Stimulated activated CD4-positive, alpha-beta T cell treated with anti-CD3 and anti-CD28 coated beads, Interleukin-15, amount 100 ng/mL, for 48 hours (primary cell): ENCODE measurements around the gene MDGA2.
"Not testable (repeated sequence)": the region's sequence is repeated elsewhere in the genome, so short reads cannot be mapped to it uniquely, and the experiment has no call there.

Source experiments
- DNase-seq, 2 donors: peaks; one replicate each; pipeline ENCODE4 v3.0.0-alpha.2; 2020; ENCODE audit warnings: low read depth in 2 of 2

Gene MDGA2

DNA sequence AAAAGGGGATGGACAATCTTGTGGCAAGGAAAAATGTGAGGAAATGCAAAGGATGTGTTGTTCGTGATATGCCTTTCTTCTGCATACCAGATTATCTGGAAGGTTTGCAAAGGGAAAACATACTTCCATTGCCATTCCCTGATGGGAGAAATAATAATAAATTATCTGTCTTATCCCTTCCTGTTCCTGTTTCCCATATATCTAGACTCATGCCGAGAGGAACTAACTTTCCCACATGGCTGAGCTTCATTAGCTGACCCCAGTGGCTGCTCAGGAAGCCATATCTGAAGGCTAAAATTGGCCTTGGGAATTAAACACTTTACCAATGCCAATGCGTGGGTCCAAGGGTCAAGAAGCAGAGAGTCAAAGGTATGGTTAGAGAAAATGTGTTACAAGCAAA lies 439.8 kb downstream of the MDGA2 start:
- no peak for DNase-seq

DNA sequence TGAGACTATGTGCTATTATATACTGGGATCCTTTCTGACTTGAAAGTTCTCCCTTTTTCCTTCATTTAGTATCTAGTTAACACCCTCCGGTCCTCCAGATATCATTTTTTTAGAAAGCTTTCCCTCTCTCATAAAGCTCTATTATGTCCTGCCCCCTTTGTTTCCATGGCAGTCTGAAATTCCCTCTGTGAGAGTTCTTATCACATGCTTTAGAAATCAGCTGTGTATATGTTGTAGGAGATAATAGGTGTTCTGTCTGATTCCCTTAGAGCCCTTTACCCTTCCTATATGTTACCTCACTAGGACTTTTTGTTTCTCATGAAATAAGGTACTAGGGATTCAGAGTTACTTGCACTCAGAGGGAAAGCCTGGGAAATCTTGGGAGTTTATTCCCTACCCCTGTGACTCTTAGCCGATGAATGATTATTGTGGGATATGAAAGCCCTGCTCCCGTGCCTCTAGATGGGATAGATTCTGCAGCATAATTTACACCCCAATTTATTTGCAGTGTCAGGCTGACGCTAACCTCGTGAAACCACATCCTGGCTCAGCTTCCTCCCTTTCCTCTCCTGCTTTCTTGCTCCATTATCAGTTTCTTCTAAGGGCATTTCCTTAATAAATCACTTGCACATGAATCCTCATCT lies 448.4 kb downstream of the MDGA2 start:
- no peak for DNase-seq

DNA sequence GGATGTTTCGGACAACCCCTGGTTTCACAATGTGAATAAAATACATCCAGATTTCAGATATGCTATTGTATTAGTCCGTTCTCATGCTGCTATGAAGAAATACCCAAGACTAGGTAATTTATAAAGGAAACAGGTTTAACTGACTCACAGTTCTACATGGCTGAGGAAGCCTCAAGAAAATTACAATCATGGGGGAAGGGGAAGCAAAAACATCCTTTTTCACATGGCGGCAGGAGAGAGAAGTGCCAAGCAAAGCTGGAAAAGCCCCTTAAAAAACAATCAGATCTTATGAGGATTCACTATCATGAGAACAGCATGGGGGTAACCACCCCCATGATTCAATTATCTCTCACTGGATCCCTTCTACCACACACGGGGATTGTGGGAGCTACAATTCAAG lies 451.7 kb downstream of the MDGA2 start:
- DNase-seq, result no peak

DNA sequence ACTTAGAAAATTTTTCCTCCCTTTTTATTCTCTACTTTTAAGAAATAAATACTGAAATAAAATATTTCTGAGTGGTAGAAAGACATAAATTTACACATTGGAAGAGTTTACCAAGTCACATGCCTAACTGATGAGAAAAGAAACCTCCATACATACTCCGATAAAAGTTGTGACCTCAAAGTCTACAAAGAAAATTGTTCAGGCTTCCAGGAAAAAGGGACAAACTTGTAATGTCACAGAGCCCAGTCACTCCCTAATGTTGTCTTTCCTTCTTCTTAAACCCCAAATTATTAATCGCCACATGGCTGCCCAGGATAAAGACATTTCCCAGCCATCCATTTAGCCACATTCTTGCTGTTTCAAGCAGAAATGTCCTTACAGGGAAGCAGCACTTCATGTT lies 455.3 kb downstream of the MDGA2 start:
- DNase-seq, result no peak

DNA sequence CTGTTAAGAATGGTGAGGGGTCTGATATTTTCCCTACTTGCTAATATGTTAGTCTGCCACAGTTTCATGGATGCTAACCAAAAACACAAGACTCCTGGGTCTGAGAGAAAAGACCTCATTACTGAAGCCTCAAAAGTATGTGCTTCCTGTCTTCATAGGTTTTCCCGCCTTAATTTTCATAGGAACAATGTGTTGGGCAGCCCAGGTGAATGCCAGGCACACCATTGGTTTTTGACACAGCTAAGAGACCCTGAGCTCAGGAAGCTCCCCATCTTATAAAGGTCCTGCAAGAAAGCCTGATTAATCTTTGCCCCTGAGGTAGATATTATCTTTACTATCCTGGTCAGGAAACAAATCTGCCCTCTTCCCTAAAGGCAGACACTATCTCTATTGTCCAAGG lies 464.1 kb downstream of the MDGA2 start:
- no peak for DNase-seq

DNA sequence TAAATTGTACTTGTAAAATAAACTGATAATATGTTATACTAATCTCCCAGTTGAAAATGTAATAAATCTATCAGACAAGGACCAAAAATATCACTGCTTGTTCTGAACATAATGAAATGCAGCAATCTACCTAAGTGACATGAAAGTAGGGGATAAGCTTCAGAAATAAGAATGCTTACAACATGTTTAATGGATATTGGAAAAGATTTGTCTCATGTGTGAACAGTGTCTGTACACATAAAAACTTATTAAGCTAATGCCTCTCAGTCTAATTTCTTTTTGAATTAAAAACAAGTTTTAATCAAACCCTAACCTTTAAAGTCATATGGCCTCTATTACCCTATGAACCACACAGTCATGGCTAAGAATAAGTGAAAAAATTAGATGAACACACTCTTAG lies 465.3 kb downstream of the MDGA2 start:
- DNase-seq, result no peak

DNA sequence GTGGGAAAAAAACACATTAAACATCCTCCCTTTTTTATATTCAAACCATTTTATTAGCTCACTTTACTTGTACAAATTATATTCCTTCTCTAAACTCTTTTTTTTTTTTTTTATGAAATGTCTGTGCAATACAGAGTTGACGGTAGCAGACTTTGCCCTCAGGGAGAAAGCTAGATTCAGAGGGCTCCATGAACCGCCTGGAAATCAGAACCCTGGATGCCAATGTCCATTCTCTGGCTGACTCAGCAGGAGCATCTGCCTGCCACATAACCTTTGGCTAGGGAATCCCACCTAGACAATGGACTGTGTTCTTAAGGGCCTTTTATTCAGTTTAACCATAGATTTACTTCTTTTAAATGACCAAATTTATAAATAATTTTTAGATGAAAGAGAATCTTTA lies 467.0 kb downstream of the MDGA2 start:
- no peak for DNase-seq

DNA sequence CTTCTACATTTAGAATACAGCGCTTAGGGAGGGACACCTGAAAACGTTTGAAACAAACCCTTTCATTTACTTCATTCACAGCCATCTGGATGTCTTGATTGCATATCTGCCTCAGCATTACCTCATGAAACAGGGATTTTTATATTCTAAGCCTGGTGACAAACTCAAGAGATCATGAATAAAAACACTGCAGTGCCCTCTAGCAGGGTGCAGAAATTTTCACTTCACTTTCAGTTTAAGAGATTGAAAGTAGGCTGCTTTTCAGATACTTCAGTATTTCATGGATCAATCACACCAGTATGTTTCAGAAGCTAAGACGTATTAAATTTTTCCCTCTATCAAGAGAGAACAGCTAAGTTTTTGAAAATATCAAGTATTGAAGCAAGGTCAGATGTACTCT lies 467.8 kb downstream of the MDGA2 start:
- no peak for DNase-seq

DNA sequence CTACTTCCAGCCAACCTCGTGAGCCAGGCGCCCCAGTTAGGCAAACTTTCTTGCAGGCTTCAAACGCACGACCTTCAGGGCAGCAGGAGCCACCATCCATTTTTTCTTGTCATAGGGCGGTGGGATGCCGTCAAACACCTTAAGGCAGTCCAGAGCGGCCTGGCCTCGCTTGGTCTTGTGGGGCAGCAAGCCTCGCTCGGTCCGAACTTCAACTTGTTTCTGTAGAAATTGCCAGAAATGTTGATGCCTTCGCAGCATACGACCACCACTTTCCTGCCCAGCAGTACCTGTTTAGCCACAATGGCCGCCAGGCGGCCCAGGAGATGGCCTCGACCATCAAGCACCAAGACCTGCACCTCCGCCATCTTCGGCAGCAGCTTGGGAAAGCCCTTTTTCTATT lies 474.7 kb downstream of the MDGA2 start:
- no peak for DNase-seq

DNA sequence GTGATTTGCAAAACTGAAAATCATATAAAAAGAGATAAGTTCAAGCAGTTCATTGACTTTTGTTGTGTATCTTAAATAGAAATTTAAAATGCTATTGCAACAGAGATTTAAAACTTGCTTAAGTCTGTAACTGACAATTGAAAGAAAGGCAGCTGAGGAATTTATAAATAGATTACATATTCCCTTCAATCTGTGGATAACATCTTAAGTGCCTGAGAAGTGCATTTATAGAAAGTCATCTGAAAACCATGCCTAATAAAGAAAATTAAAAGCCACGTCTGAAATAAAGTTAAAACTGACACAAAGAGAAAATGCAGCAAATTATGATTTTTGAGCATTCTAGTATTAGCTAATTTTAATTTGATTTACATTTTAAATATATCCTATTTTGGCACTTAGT lies 479.8 kb downstream of the MDGA2 start:
- DNase-seq, result no peak

DNA sequence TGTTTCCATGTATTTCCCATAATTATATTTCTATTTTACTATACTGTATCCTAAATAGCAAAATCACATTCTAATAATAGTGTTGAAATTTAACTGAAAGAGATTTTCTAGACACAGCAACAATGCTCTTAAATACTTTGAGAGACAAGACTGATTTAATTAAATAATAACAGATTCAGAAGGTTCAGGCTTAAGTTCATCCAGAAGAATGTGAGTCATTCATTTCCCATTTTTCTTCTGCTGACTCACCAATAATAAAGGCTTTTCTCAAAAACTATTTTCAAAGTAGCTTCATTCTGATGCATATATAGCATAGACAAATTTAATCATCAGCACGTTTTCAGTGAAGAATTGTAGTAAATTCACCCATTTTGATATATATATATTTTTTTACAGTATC lies 481.4 kb downstream of the MDGA2 start:
- no peak for DNase-seq

DNA sequence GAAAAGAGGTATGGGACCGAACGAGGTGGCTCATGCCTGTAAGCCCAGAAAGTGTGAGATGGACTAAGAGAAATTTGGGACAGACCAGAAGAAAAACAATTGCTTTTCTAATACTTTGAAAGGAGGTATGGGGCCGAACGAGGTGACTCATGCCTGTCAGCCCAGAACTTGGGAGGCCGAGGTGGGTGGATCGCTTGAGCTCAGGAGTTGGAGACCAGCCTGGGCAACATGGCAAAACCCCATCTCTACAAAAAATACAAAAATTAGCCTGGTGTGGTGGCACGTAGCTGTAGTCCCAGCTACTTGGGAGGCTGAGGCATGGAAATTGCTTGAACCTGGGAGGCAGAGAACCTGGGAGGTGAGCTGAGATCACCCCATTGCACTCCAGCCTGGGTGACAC lies 483.2 kb downstream of the MDGA2 start:
- DNase-seq, result not testable (repeated sequence)

DNA sequence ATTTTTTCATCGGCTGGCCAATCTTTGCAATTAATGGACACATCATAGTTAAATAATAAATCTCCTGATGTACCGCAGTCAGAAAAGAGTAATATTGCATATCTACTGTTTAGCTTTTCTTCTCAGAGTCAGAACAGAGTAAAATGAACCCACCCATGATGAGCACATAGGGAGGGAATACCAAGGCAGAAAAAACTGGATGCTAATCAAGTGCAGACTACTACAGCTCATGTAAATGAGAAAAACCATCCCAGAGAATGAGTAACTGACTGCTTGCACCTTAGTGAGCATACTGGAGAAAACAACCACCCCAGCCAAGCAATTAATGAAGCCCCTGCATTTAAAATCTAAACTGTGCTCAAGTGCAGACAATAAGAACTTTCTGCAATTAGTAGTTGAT lies 483.7 kb downstream of the MDGA2 start:
- DNase-seq, result no peak

DNA sequence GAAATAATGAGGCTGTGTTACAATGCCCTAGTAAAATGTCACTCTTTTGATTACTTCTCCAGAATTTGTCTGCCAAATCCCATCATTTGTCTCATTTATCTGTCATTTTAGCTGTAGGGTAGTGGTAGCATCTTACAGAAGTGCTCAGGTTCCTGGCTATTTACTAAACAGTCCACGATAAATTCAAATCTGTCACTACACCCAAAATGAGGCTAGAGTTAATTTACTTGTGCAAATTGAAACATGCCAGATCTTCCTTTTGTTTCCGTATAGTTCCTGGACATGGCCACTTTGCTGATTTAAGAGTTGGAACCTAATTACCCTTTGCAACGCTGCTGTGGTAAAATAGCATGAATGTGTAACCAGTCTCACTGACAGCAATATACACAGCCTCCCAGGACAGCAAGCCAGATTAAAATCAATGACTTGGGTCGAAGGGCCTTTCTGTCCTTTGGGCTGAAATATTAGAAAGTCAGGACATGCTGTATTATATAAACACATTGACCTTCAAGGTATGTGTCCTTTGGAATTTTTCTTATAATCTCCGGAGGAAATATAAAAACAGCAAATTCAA lies 485.4 kb downstream of the MDGA2 start:
- no peak for DNase-seq

DNA sequence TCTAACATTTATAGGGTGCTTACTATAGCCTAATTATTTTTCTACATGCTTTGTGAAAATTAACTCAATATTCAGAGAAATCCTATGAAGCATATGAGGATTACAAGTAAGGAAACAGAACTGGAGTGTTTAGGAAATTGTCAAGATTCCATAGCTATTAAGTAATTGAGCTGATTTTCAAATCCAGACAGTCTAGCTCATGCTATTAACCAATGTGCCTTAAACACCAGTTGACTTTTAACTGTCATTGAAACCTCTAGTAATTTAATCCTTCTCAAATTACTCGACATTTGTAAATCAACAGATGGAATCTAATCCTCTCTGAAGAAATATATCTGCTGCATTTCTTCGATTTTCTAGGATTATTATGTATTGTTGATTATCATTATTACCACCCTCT lies 488.9 kb downstream of the MDGA2 start:
- no peak for DNase-seq

DNA sequence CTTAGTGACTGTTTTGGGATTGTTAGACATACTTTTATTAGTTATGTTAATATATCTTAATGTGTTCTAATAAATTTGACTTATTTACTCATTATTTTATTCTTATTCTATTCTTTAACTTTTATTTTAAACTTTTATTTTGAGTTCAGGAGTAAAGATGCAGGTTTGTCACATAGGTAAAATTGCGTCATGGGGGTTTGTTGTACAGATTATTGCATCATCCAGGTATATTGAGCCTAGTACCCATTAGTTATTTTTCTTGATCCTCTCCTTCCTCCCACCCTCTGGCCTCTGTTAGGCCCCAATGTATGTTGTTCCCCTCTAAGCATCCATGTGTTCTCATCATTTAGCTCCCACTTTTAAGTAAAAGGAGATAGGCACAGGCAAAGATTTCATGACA lies 495.5 kb downstream of the MDGA2 start:
- DNase-seq, result no peak

DNA sequence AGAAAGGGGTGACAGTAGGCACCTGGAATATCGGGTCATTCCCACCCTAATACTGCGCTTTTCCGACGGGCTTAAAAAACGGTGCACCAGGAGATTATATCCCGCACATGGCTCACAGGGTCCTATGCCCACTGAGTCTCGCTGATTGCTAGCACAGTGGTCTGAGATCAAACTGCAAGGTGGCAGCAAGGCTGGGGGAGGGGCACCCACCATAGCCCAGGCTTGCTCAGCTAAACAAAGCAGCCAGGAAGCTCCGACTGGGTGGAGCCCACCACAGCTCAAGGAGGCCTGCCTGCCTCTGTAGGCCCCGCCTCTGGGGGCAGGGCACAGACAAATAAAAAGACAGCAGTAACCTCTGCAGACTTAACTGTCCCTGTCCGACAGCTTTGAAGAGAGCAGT lies 503.5 kb downstream of the MDGA2 start:
- not testable (repeated sequence) for DNase-seq

DNA sequence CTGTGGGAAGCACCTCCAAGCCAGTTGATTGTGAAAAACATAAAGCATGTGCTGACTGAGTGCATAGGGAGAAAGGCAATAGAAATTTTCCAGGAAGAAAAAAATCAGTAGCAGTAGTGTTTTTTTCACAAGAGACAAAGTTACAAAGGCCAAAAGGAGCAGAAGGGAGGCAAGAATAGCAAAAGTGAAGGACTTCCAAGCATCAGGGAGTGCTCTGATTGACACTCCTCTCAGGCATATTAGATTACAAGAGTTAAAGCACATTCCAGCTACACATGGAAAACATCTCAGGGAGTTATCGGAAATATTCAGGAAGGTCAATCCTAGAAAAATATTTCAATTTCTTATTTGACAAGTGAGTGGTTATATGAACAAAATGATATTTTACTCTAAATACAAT lies 508.0 kb downstream of the MDGA2 start:
- DNase-seq, result no peak

DNA sequence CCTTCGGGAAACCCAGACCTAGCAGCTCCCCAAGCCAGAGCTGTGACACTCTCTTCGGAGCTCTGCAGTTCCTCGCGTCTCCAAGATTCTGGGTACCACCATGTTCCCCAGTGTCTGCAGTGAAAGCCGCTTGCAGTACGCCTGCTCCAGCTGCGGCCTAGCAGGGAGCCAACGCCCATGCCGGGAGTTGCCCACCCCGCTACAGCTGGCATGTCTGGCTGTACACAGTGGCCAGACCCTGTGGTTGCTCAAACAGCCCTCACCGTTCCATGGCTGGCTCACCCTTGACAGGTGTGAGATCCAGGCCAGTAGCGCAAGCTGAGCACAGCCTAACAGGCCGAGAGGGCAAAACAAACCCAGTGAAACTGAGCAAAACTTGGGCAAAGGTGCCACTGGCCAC lies 520.0 kb downstream of the MDGA2 start:
- no peak for DNase-seq

DNA sequence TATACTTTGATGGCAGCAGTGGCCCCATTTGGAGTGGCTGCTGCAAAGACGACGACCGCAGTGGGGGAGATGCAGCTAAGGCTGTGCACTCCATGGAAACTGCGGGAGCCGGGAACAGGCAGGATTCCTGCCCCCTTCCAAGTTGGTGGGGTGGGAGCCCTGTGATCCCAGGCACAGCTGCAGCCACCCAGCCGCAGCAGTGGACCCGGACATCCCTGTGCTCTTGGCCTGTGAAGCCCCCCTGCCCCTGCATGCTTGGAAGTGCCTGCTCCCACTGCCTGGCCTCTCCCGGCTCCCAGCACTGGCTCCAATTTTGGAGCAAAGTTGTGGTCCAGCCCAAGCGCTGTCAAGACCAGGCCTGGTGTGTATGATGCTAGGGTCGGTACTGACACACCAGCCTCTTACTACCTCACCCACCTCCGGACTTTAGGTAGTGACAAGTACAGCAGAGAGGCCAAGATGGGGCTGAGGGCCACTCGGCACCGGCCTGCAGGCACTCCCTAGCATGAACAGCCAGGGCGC lies 521.1 kb downstream of the MDGA2 start:
- no peak for DNase-seq

DNA sequence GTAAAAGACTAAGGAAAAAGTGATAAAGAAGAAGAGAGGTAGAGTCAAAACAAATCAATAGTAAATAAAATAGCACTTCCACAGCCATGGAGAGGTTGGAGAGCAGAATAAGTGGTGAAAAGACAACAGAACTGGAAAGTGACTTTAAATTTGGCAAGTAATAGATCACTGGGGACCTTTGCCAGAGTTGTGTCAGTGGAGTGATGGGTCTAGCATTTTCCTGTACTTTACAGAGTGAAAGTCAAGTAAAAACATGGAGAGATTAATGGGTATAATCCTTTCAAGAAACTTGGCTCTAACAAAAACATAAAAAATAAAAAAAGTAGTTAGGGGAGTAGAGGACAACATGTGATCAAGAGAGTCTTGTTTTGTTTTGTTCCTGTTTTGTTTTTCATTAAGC lies 521.7 kb downstream of the MDGA2 start:
- no peak for DNase-seq

DNA sequence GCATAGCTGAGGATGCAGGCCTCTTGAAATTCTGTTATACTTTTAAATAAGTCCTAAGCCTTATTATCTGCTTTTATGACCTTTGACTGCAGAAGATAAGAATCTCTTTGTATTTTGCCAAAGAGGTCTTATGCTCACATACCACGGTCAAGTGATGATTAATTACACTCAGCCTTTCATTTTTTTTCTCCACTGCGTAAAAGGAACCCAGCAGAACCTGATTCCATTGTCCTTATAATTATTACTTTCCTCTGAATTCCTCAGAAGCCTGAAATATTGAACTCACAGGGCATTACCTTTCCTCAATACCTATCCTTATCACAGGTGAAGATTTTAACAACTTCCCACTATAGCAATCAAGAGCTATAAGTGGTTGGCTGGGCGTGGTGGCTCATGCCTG lies 525.1 kb downstream of the MDGA2 start:
- DNase-seq, result no peak

DNA sequence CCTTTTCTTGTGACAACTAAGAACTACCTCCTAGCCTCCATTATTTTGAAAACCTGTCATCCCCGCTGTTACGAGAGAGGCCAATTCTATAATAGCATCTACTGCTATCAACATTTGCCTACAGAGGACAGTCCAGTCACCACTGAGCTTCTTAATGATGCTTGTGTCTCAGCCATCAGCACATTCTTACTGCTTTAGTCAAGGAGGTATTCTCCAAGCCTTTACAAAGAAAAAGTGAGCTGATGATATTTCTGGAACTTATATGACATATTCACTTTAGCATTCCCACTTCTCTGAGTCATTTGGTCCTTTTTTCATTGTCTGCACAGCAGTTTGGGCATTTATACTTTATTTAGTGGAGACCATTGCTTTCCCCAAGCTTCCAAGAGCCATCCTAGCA lies 526.1 kb downstream of the MDGA2 start:
- no peak for DNase-seq

DNA sequence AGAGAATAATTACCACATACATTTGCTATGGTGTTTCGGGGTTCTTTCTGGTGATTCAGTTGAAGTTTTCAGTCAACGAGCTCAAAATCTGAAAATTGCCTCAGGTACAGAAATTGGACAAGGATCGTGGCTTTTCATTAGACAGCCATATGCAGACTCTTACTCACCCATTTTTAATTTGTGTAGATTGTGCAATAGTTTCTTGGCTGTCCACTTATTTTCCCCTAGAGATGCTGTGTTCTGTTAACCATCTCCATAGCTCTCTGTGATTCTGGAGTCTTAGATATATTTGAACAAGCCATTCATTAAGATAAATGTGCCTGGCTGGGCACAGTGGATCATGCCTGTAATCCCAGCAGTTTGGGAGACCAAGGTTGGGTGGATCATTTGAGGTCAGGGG lies 526.7 kb downstream of the MDGA2 start:
- DNase-seq, result no peak
